Mucosa of gallbladder (tissue), 1 donor: Measurements from ENCODE around the gene CCR7. TPM values are rescaled to one million over a fixed set of nuclear protein-coding genes. Genes with fewer than 3 reads are reported as not detected.

Experiments
- DNase-seq: peaks from one replicate; pipeline ENCODE4 v3.0.0-alpha.2; 2020; ENCODE audit warnings: low spot score
- total RNA-seq: library from RNA; stranded (reverse); gene quantifications from one replicate; pipeline ENCODE4 v1.2.1, GENCODE V29; 2021
- donor health status: DM: no; HTN: no; CAD: no.

CCR7 gene, protein sequence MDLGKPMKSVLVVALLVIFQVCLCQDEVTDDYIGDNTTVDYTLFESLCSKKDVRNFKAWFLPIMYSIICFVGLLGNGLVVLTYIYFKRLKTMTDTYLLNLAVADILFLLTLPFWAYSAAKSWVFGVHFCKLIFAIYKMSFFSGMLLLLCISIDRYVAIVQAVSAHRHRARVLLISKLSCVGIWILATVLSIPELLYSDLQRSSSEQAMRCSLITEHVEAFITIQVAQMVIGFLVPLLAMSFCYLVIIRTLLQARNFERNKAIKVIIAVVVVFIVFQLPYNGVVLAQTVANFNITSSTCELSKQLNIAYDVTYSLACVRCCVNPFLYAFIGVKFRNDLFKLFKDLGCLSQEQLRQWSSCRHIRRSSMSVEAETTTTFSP
- total RNA-seq, result 1.3 TPM

DNA sequence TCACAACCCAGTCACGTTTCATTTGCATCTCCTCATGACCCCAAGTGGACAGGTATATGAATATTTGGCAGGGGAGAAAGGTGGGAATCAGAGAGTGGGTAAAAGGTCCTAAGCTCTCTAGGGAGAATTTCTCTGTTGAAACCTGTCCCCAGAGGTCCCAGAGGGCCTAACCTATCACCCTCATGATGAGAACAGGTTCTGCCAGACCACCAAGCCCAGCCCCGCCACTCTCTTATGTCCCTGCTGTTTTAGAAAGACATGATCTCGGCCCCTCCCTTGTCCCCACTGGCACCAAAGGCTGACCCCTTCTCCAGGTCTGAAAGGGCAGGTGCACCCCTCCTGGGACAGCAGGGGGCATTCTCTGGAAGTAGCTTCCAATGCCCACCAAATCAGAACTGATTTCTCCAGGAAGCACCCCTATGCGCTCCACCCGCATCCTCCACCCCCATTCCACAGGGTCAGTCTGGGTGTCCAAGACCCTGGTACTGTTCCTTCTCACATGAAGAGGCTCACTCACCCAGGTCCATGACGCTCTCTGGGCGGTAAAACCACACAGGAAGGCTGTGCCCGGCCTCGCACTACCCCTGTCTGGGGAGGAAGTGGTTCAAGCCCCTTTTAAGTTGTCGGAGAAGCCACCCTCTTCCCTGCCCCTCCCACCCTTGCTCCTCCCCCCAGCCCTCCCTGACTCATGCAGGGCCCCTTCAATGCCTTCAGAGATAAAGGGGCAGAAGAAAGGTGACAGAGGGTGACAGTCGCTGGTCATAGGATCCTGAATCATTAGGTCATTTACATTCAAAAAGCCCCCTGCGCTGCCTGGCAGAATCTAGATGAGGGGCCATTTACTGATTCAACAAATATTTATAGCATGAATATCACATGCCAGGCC lies at the start of gene CCR7:
Gene CCR7, minus strand, starts transcription at position 590 of the 886 bp plus-strand sequence. Its CDS starts 63 bp downstream, at position 527.
- no peak for DNase-seq

DNA sequence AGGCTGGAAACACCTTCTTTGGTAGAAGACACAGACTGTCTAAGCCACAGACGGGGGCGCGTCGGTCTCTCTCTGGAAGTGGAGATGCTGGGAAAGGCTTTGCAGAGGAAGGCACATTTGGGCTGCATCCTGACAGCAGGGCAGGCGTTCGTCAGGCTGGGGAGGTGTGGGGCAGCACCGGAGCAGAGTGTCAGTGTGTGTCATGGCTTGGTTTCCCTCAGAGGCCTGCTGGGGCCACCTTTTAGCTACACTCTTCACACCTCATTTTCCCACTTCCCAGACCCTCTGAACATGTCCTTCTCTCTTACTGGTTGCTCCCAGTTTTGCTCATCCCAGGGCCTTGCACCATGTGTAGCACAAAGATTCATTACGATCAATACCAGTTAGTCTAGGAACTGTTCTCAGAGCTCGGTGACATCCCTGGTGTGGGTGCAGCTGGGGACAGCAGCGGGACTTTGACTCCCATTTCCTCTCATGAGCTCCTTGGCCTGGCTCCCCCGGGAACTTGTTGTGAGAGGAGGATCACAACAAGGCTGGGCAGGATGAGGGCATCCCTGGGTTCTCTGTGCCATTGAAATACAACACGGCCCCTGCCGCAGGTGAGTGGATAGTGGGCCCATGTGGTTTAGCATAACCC lies 49.3 kb upstream of the CCR7 start:
- DNase-seq, result no peak

DNA sequence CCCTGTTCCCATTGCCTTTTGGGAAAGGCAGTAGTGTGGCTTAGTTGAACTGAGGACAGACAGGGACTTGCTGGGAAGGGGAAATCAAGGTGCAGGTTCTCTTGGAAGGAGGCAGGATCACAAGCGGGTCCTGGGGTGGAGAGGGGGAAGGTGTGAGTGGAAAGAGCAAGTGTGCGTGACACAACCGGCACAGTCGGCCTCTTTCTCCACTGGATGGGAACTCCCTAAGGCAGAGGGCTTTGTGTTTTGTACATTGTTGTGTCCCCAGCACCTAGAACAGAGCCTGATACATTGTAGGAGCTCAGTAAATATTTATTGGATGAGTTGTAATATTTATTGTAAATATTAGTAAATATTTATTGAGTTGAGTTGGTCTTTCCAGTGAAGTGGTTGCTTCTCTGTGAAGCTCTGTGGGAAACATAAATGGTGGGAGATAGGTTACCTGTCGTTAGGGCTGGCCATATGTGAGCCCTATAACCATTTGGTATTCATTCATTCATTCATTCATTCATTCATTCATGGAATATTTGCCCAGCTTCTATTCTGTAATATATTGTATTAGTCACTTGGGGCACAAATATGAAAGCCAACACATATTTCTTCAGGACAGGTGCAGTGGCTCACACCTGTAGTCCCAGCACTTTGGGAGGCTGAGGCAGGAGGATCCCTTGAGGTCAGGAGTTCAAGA lies 48.3 kb upstream of the CCR7 start:
- no peak for DNase-seq

DNA sequence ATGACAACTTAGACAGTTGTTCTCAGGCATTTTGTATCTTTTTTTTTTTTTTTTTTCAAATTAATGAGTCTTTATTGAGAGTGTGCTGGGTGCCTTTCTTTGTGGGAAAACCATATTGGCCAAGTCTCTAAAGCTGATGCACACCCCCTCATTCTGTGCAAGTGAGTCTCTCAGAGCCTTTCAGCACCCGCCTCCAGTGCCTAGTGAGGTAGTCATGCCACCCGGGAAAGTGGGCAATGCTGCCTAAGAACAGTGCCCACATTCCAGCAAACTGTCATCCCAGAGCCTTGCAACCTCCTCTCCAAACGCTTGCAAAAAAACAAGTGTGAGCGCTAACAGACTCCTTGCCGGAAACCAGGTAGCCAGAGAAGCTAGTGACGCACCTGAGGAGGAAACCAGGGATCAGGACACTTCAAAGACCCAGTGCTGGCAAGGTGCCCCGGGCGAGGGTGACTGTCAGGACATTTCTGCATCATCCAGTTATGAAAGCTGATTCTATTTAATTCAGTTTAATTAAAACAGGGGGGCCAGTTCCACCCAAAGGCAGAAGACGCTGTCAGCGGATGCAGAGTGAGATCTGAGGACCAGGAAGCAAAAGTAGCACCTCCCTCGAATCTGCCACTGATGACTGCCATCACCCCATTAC lies 47.5 kb upstream of the CCR7 start:
- no peak for DNase-seq

DNA sequence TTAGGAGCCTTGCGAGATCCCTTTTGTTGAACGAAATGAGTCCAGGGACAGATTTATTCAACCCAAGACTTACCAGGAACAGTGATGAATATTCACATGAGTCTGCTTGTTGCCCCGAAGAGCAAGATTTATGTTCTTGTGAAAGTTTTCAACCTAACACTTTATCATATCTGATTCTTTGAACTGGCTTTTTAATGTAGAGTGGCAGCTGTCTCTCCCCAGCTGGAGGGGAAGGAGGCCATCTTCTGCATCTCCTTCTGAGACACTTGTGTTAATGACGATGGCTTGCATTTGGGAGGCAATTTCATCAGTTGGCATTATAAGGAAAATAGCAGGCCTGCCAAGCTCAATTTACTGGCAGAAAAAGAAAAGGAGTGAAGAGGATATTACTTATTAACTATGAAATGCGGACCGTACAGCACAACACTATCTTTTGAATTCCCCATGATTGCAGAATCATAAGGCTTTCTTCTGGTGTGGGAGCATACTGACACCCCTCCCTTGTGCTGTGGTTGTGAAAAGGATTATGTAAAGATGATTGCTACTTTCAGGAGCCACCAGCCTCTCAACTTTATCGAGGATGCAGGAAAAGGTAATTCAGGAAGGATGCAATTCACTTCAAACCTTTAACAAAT lies 46.7 kb upstream of the CCR7 start:
- DNase-seq, result no peak

DNA sequence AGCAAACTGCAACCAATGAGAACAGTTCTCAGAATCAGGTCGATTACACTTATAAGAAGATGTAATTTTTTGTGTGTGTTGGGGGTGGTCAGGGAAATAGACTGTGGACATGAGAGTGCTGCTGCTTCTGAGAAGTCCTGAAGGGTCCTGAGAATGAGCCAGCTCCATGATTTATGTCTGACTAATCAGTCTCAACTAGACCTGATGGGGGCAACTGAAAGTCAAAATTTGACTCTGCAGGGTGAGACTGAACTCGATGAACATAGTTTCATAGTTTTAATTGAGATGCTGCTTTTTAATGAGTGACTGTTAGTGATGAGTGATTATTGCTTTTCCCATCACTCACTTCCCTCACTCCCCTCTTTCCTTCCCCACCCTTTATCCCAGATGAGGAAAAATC lies 45.1 kb upstream of the CCR7 start:
- DNase-seq, result no peak

DNA sequence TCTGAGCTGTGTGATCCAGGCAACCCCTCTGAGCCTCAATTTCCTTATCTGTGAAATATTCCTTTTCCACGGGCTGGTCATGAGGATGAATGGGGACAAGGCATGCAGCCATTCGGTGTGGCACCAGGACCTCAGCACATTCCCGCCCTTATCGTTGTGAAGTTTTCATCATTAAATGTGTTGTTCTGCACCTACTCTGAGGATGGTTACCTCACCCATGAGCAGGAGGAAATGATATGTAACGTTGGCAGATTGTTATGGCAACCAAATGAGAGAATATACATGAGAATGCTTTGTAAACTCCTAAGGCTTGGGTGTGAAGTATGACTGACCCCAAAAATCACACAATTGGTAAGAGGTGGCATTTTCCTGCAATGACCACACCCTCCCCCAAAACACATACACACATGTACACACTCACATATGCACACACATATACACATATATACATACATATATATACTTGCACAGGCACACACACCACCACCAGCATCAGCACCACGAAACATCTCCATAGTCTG lies 42.8 kb upstream of the CCR7 start:
- DNase-seq, result no peak

DNA sequence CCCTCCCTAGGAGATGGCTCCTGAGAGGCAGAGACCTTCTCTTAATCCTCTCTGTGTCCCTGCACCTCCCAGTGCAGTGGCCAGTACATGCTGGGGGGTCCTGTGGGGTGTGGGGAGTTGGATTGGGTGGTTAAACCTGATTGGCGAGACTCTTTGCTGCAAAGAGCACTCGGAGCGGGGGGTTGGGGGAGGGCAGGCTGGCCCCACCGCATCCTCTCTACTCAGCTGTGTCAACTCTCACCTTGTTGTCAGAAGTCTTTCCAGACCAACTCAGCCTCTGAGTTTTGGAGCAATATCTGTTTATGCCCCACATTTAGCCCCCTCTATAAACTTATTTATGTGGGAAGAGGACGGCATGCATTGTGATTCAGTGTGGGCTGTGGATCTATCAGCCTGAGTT lies 42.4 kb upstream of the CCR7 start:
- no peak for DNase-seq

DNA sequence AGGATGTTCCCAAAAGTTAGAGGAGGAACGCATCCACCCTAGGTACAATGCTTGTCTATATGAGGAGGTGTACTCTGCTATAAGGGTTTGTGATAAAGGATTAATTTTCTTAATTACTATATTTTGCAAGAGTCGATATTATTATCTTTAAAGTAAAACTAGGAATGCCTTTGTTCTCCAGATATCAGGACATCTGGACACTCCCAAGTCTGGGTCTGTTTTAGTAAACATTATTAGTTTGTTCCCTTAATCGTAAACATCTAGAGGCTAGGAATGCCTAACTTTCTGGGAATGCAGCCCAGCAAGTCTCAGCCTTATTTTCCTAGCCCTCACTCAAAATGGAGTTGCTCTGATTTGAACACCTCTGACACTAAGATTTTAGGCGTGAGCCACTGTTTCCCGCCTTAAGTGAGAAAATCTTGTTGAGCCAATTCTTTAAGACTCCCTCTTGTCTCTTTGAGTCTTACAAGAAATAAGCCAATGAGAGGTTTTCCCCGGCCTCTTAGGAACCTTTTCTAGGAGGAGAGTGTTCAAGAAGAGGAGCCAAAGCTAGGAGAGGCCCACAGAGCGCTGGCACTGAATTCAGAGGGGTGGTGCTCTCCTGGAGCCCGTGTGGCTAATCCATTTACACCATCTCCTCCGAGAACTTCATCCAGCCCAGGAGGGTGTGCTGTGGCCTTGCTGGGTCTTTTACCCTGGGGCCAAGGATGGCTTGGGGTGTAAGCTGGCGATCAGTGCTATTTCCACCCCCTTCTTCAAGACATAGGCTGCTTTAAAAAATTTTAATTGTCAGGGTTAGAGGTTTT lies 41.5 kb upstream of the CCR7 start:
- no peak for DNase-seq

DNA sequence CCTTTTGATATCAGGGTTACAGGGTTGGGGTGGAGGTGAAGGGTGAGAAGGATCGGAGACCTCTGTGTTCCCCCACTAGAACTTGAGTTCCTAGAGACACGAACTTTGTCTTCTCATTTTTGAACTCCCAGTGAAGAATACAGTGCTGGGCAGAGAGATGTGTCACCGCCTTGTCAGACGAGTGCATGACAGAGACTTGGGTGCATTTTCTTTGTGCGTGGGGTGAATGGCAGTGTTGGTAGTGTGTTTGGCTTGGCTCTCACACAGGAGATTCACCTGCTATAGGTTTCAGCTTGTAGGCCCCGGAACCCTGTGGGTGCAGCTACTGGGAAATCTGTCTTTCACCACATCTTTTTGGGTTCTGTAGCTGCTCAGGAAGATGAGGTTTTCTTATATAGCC lies 40.0 kb upstream of the CCR7 start:
- no peak for DNase-seq

DNA sequence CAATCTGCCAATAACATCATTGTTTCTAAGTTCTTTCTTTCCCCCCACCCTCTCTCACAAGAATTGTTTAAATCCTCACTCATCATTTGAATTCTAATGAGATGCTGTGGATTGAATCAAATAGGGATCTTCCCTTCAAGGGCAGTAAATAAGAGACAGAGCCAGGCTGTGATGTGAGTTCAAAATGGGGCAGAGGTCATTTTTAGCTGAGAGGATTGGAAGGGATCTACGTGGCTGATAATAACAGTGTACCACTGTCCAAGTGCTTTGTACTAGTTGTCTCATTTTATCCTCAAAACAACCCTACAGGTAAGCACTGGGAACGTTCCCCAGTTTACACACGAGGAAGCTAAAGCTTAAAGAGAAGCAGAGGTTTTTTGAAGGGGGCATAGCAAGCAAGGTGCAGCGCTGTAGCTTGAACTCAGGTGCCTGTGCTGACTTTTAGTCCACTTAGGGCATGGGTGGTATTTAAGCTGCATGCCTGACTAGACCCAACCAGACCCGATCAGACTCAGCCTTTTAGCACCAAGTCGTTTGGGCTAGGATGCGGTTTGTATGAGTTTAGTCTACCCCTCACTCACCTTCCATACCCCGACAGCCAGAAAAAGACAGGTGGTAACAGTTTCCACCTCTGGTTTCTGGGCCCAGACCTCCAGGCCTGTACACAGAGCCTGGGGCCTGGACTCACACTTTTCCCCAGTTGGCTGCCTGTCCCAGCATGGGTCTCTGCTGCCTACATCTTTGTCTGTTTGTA lies 39.2 kb upstream of the CCR7 start:
- DNase-seq, result no peak

DNA sequence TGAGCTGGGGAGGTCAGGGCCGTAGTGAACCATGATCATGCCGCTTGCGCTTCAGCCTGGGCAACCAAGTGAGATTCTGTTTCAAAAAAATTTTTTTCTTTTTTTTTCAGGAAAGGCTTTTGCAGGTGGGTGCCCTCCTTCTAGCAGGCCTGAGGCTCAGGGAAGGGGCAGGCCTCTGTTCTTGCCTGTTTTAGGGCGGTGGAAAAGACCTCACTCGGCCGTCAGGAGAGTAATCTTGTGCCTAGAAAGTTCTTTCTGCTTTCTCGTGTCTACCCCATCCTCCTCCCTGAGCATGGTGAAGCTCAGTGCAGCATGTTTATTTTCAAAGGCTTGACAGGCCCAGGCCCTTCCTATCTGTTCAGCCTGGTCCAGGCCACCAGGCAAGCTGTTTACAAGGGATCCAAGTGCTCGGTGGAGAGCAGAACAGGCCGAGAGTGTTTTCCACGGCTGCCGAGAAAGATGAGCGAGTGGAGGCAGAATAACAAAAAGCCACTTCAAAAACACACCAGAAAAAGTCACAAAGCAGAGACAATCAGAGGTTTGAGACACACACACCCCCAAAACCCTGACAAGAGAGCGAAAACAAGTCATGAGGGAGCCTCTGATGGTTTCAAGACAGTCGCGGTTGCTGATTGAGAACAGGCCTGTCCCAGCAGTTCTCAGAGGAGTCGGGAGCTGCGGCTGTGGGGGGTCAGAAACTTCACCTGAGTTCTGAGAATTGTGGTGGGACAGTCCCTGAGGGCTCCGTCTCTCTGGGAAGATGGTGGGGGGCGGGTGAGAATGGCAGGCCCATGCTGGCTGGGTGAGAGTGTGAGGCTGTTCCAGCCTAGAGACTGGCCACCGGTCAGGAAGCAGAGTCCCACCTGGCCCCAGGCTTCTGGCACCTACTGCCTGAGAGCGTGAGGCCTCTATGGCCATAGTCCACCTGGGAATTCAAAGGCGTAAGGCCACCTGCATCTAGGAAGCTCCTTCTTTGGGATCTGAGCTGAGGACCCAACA lies 37.5 kb upstream of the CCR7 start:
- peak; percentile 63 for DNase-seq

DNA sequence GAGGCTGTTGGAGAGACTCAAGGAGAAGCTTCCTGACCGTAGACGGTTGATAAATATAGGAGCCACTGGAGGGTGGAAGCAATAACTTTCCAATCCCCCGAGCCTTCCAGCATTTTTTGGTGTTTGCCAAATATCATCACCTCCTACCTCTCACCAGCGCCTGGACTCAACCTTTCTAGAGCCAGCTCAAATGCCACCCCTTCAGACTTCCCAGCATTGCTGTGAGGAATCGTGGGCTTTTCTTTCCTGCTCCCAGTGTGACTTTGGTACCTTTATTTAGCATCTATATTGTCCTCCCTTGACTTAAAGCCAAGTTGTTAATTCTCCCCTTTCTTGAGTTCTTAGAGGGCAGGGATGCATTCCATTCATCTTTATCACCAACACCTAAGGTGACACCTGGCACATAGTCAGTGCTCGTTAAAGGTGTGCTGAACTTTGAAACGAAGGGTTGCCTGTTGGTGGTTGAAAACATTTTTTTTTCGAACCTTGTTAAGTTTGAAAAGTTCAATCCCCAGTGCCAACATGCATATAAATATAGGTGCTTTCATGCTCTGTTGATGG lies 35.3 kb upstream of the CCR7 start:
- no peak for DNase-seq

DNA sequence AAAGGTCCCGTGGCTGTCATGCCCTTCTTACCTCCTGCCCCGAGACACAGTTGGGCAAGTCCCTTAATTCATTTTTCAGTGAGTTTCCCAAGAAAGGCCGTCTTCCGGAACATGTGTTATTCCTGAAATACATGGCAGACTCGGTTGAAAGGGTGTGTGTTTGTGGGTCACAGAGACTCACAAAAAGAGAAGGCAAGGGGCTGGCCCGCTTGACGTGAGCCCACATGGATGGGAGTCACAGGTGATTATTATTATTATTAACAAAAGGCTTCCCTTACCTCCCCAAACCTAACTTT lies 34.1 kb upstream of the CCR7 start:
- DNase-seq, result no peak

DNA sequence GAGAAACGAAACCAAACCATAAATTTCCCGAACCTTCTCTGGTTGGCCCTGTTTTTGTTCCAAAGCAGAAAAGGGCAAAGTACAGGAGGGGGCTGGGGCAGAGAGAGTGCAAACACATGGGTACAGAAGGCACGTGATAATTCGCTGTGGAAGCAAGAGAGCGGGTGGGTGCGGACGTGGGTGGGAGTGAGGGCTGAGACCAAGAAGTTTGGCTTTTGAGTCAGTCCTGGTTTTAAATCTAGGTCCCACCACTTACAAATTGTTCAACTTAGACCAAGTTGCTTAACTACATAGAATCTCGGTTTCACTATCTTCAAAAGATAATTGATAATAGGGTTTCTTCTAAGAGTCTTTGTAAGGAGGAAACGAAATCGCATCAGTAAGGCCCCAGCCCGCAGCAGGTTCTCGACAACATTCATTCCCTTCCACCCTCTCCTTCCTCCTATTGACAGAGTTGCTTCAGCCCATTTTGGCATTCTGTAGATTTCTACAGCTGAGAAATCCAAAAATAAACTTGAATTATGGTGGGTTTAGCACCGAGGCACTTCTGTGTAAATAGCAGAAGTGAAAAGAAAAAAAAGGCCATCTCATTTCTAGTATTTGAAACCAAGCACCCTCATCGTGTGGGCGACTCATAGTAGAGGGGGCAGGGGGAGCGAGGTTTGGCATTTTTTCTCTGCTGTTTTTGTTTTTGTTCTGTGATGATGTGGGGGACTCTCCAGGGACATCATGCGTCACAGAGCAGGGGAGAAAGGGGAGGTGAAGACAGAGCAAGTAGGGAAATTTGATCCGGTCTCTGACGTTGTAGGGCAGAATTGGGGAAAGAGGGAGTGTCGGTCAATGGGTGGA lies 33.6 kb upstream of the CCR7 start:
- no peak for DNase-seq

DNA sequence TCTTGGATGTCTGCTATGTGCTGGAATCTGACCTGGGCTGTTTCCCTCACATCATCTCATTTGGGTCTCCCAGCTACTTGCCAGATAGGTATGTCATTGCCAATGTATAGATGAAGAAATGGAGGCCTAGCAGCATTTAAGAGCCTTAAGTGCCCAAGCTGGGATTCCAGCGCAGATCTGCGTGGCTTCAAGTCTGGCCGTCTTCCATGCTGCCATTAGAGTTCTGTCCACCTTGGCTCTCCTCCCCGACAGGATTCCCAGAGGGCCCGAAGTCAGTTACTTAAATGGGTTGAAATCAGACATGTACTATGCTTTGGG lies 33.0 kb upstream of the CCR7 start:
- no peak for DNase-seq
